SK-N-SH (cell line): ENCODE data around the gene CFAP97. TPM values are rescaled to one million over a fixed set of nuclear protein-coding genes. Genes with fewer than 3 reads are reported as not detected.

Source experiments
- CTCF ChIA-PET: fragments of 300-600, 350-600 bp; formaldehyde crosslinking; extraction: SDS; loops from one replicate; lab custom pipeline; 2021; lab: Yijun Ruan, JAX
- POLR2A ChIA-PET: fragments of 350-600 bp; sonication (Branson Sonifier 250); formaldehyde crosslinking; extraction: SDS; loops from one replicate; lab custom pipeline; 2020; ENCODE audit warnings: antibody characterized with exemption, inconsistent platforms; lab: Yijun Ruan, JAX
- DNase-seq: peaks from one replicate; pipeline ENCODE4 v3.0.0; 2012
- H2AFZ ChIP-seq: fragments of 200-600 bp; sonication (generic); 2 replicates; pipeline ENCODE4 v1.8.1; 2016; ENCODE audit warnings: antibody characterized with exemption, mild to moderate bottlenecking, low read depth
- H3F3A ChIP-seq: fragments of 200-600 bp; sonication (generic); replicated peaks from 2 replicates; pipeline ENCODE3; 2016; ENCODE audit warnings: antibody characterized with exemption, mild to moderate bottlenecking; ENCODE audit not compliant: insufficient read depth
- H3K27ac ChIP-seq, 2 experiments: fragments of 200-500 bp in 1 of 2; fragments of 200-600 bp in 1 of 2; sonication (Bioruptor generic) in 1 of 2; sonication (generic), shearing (Covaris generic) in 1 of 2; 2 replicates each; pipeline versions ENCODE4 v1.5.1 to v1.6.1; 2014 to 2016; ENCODE audit warnings: low read depth in 2 of 2, inconsistent platforms in 1 of 2, low read length in 1 of 2, mild to moderate bottlenecking in 1 of 2, mixed read lengths in 1 of 2
- H3K27me3 ChIP-seq: fragments of 200-600 bp; sonication (generic), shearing (Covaris generic); 2 replicates; pipeline ENCODE4 v1.6.1; 2016; ENCODE audit warnings: mixed run types; ENCODE audit not compliant: insufficient read depth
- H3K36me3 ChIP-seq, 2 experiments: fragments of 200-500 bp in 1 of 2; fragments of 200-600 bp in 1 of 2; sonication (Bioruptor generic) in 1 of 2; sonication (generic) in 1 of 2; replicated peaks in 1 of 2; 2 replicates each; pipeline versions ENCODE3 to v1.5.1; 2014 to 2016; ENCODE audit warnings: low read length in 1 of 2, mild to moderate bottlenecking in 1 of 2; ENCODE audit not compliant: insufficient read depth in 2 of 2, control insufficient read depth in 1 of 2
- H3K4me1 ChIP-seq, 2 experiments: fragments of 200-500 bp in 1 of 2; fragments of 200-600 bp in 1 of 2; sonication (Bioruptor generic) in 1 of 2; sonication (generic), shearing (Covaris generic) in 1 of 2; 2 replicates each; pipeline versions ENCODE4 v1.5.1 to v1.6.1; 2014 to 2016; ENCODE audit warnings: low read depth in 1 of 2, low read length in 1 of 2, mixed run types in 1 of 2; ENCODE audit not compliant: insufficient read depth in 2 of 2, control insufficient read depth in 1 of 2
- H3K4me2 ChIP-seq: fragments of 200-600 bp; sonication (generic), shearing (Covaris generic); 2 replicates; pipeline ENCODE4 v1.6.1; 2017; ENCODE audit warnings: mixed run types
- H3K4me3 ChIP-seq, 2 experiments: fragments of 200-500 bp in 1 of 2; fragments of 200-600 bp in 1 of 2; sonication (Bioruptor generic) in 1 of 2; sonication (generic), shearing (Covaris generic) in 1 of 2; 2 replicates each; pipeline versions ENCODE4 v1.5.1 to v1.8.1; 2014 to 2016; ENCODE audit warnings: low read depth in 2 of 2, inconsistent platforms in 1 of 2, low read length in 1 of 2, mild to moderate bottlenecking in 1 of 2, mixed read lengths in 1 of 2, moderate library complexity in 1 of 2
- H3K79me2 ChIP-seq: fragments of 200-600 bp; sonication (generic); 2 replicates; pipeline ENCODE4 v1.8.1; 2017; ENCODE audit warnings: mild to moderate bottlenecking; ENCODE audit not compliant: insufficient read depth
- H3K9ac ChIP-seq: fragments of 200-600 bp; sonication (generic); 2 replicates; pipeline ENCODE4 v1.6.1; 2017; ENCODE audit warnings: mixed run types
- H3K9me2 ChIP-seq: fragments of 200-600 bp; sonication (generic); 2 replicates; pipeline ENCODE4 v1.6.1; 2017; ENCODE audit warnings: mixed run types
- H3K9me3 ChIP-seq: fragments of 200-600 bp; sonication (generic); 2 replicates; pipeline ENCODE4 v1.6.1; 2017; ENCODE audit warnings: mixed run types, mild to moderate bottlenecking, moderate library complexity
- H4K20me1 ChIP-seq: fragments of 200-600 bp; sonication (generic); 2 replicates; pipeline ENCODE4 v1.6.1; 2017; ENCODE audit warnings: mild to moderate bottlenecking, mixed run types; ENCODE audit not compliant: insufficient read depth
- CHD2 ChIP-seq: fragments of 150-350 bp; IDR thresholded peaks from 2 replicates; pipeline ENCODE4 v1.6.1; 2018; ENCODE audit warnings: low read length; ENCODE audit not compliant: partially characterized antibody
- ELF1 ChIP-seq: IDR thresholded peaks from 2 replicates; pipeline ENCODE4 v1.4.0; 2012
- EP300 ChIP-seq, 2 experiments: IDR thresholded peaks; 2 replicates each; pipeline versions ENCODE4 v1.4.0 to v1.6.1; 2012; ENCODE audit warnings: borderline replicate concordance in 1 of 2, low read depth in 1 of 2, low read length in 1 of 2
- EZH2phosphoT487 ChIP-seq: fragments of 200-600 bp; sonication (generic); IDR thresholded peaks from 2 replicates; pipeline ENCODE4 v1.6.1; 2017; ENCODE audit warnings: low read depth, mixed run types, mild to moderate bottlenecking, antibody characterized with exemption, moderate library complexity, borderline replicate concordance
- FOSL2 ChIP-seq: IDR thresholded peaks from 2 replicates; pipeline ENCODE4 v1.4.0; 2012; ENCODE audit warnings: low read depth, mild to moderate bottlenecking, moderate library complexity, borderline replicate concordance
- FOXJ3 ChIP-seq: sonication (generic); formaldehyde crosslinking; IDR thresholded peaks from 2 replicates; pipeline ENCODE4 v1.5.1; 2020; ENCODE audit warnings: mild to moderate bottlenecking, missing genetic modification reagents
- FOXM1 ChIP-seq: IDR thresholded peaks from 2 replicates; pipeline ENCODE4 v1.4.0; 2012; ENCODE audit warnings: low read depth, mild to moderate bottlenecking
- GABPA ChIP-seq: IDR thresholded peaks from 2 replicates; pipeline ENCODE4 v1.4.0; 2012; ENCODE audit warnings: low read depth, mild to moderate bottlenecking
- GATA2 ChIP-seq: sonication (generic); formaldehyde crosslinking; IDR thresholded peaks from 2 replicates; pipeline ENCODE4 v1.5.0; 2020; ENCODE audit warnings: mild to moderate bottlenecking, missing genetic modification reagents
- IRF3 ChIP-seq: fragments of 150-350 bp; IDR thresholded peaks from 2 replicates; pipeline ENCODE4 v1.6.1; 2016; ENCODE audit warnings: mild to moderate bottlenecking, low read depth, low read length
- JUND ChIP-seq: IDR thresholded peaks from 2 replicates; pipeline ENCODE4 v1.4.0; 2012
- MAX ChIP-seq: IDR thresholded peaks from 2 replicates; pipeline ENCODE4 v1.4.0; 2012; ENCODE audit warnings: low read depth
- MEF2A ChIP-seq: IDR thresholded peaks from 2 replicates; pipeline ENCODE4 v1.4.0; 2012; ENCODE audit warnings: low read depth, borderline replicate concordance
- MXI1 ChIP-seq: IDR thresholded peaks from 2 replicates; pipeline ENCODE4 v1.6.1; 2012; ENCODE audit warnings: mild to moderate bottlenecking, low read depth, low read length, improper control_type of control experiment
- NRF1 ChIP-seq: IDR thresholded peaks from 2 replicates; pipeline ENCODE4 v1.6.1; 2012; ENCODE audit warnings: low read depth, mild to moderate bottlenecking, low read length
- PBX3 ChIP-seq: IDR thresholded peaks from 2 replicates; pipeline ENCODE4; 2012
- POLR2AphosphoS5 ChIP-seq: IDR thresholded peaks from 2 replicates; pipeline ENCODE4 v1.6.1; 2012; ENCODE audit warnings: low read depth, low read length
- RAD21 ChIP-seq: IDR thresholded peaks from 2 replicates; pipeline ENCODE4 v1.6.1; 2012; ENCODE audit warnings: mild to moderate bottlenecking, low read length
- RCOR1 ChIP-seq: fragments of 150-350 bp; IDR thresholded peaks from 2 replicates; pipeline ENCODE4 v1.6.1; 2017; ENCODE audit warnings: antibody characterized with exemption, low read length
- RXRA ChIP-seq: IDR thresholded peaks from 2 replicates; pipeline ENCODE4 v1.4.0; 2012; ENCODE audit warnings: low read depth, mild to moderate bottlenecking, borderline replicate concordance
- SIN3A ChIP-seq: IDR thresholded peaks from 2 replicates; pipeline ENCODE4 v1.6.1; 2012; ENCODE audit warnings: low read depth, mild to moderate bottlenecking, low read length, moderate library complexity, borderline replicate concordance
- SMC3 ChIP-seq: IDR thresholded peaks from 2 replicates; pipeline ENCODE4 v1.6.1; 2012; ENCODE audit warnings: low read depth, low read length, improper control_type of control experiment
- TAF1 ChIP-seq: IDR thresholded peaks from 2 replicates; pipeline ENCODE4 v1.6.1; 2012; ENCODE audit warnings: low read depth, mild to moderate bottlenecking, low read length, moderate library complexity, borderline replicate concordance
- TCF12 ChIP-seq: IDR thresholded peaks from 2 replicates; pipeline ENCODE4 v1.4.0; 2012
- TEAD4 ChIP-seq: IDR thresholded peaks from 2 replicates; pipeline ENCODE4 v1.4.0; 2012; ENCODE audit warnings: mild to moderate bottlenecking, borderline replicate concordance; ENCODE audit not compliant: insufficient read depth
- USF1 ChIP-seq: IDR thresholded peaks from 2 replicates; pipeline ENCODE4 v1.4.0; 2012; ENCODE audit warnings: low read depth, borderline replicate concordance
- USF2 ChIP-seq: fragments of 150-350 bp; IDR thresholded peaks from 2 replicates; pipeline ENCODE4 v1.6.1; 2017; ENCODE audit warnings: antibody characterized with exemption, low read length, low read depth, borderline replicate concordance
- YY1 ChIP-seq: IDR thresholded peaks from 2 replicates; pipeline ENCODE4 v1.4.0; 2012; ENCODE audit warnings: low read depth, mild to moderate bottlenecking
- ZBTB33 ChIP-seq: IDR thresholded peaks from 2 replicates; pipeline ENCODE4 v1.4.0; 2012; ENCODE audit warnings: low read depth, borderline replicate concordance
- WGBS: methylation state at CpG from one replicate; pipeline ENCODE4 v1.1.6; 2017; ENCODE audit warnings: low lambda C conversion rate; 5-methylcytosine and 5-hydroxymethylcytosine counted together
- polyA plus RNA-seq, 3 experiments: library from polyadenylated mRNA; depleted of rRNA; stranded (reverse); fragments of >200 nt; gene quantifications; 2 replicates each; pipeline ENCODE4 v1.2.3, GENCODE V29; 2012

CFAP97 gene
- polyA plus RNA-seq, 1 of the 3 experiments (the other 2 are of a cell fraction): 10.6 TPM

GRCh38 chr4:185115827-185116232, 88.0 kb downstream of the CFAP97 start:
- Histone ChIP-seq H3K79me2 (no peaks in the 10 kb centered on the region), H3K27me3 (no peaks in the 10 kb centered on the region), H3K27ac (peak overlapping the region; percentile 58 to 93; a peak in 3 of 4 replicates), H3K9me2 (no peaks in the 10 kb centered on the region), H3K9me3 (no peaks in the 10 kb centered on the region), H2AFZ (peak overlapping the region; percentile 44; the same call in 1 of the 2 replicates), H3K9ac (no peak overlapping the region), H3K4me1 (peaks cover 5 to 26% of the 10 kb centered on the region in 2 experiments), H4K20me1 (no peaks in the 10 kb centered on the region), H3K4me2 (peak overlapping the region; percentile 75; the same call in 1 of the 2 replicates), H3K36me3 (no peaks in the 10 kb centered on the region), H3F3A (peaks cover 9% of the 10 kb centered on the region), H3K4me3 (peak overlapping the region in 1 of 2 experiments; percentile 19; a peak in 1 of 4 replicates)
- DNase-seq: peak; percentile 86
- POLR2A ChIA-PET: interaction anchor here (0.6 to 2.0 kb wide), 8 partner anchors 9 to 382 kb away, joined by 3 to 7 read pairs (median 4); partner anchors contain the start of genes CENPU, LRP2BP and SLC25A4
- CTCF ChIA-PET: interaction anchor here (0.8 to 1.7 kb wide), 6 partner anchors 13 to 104 kb away, joined by 3 to 7 read pairs (median 5); no protein-coding TSS in a partner anchor
- WGBS: 9% methylated on average over 7 of the region's 9 CpGs
- TF ChIP-seq POLR2AphosphoS5 (peak; percentile 51), USF2 (peak; percentile 12; the same call in 1 of the 2 replicates), PBX3 (peak; percentile 59), TAF1 (no peak), RCOR1 (peak; percentile 58), FOXM1 (no peak), FOXJ3 (CRISPR knock-in tag) (no peak), RXRA (no peak), SIN3A (no peak), TCF12 (peak; percentile 85), YY1 (no peak), GATA2 (CRISPR knock-in tag) (peak; percentile 98), SMC3 (no peak; the same call in 1 of the 2 replicates), JUND (peak; percentile 35), EP300 (IDR thresholded peaks at IDR 0.05; ENCODE audit: borderline replicate concordance in 1 of 2, low read depth in 1 of 2, low read length in 1 of 2) (peak in 1 of 2 experiments; percentile 75; a peak in 2 of 4 replicates), MAX (peak; percentile 95), GABPA (no peak), IRF3 (no peak), FOSL2 (peak; percentile 6; the same call in 1 of the 2 replicates), MEF2A (no peak), ELF1 (no peak), ZBTB33 (no peak), USF1 (peak; percentile 29; the same call in 1 of the 2 replicates), RAD21 (peak; percentile 28), NRF1 (no peak; the same call in 1 of the 2 replicates), CHD2 (peak; percentile 82), MXI1 (peak; percentile 93), TEAD4 (no peak), EZH2phosphoT487 (no peak)
